ENCODE measurements around the gene HBA2.

Gene HBA2

GRCh38 chr16:180101-180675, 7.5 kb downstream of the HBA2 start, which contains the start of gene HBQ1:
Gene HBQ1, plus strand, starts transcription at chr16:180459. Its CDS starts 28 bp downstream, at chr16:180487.
- no peak within 1 kb of the TSS for H3K27ac Mint-ChIP-seq (ENCODE audit: low read depth)
- DNase-seq (ENCODE audit: low spot score in 2 of 2) (no peak), ATAC-seq (replicated peaks; ENCODE audit: extremely low read depth, poor library complexity, severe bottlenecking) (no peak)
- peak within 1 kb of the TSS; percentile 48 for H3K4me3 Mint-ChIP-seq
- peaks cover 4% of the 10 kb centered on the region for H3K36me3 Mint-ChIP-seq (ENCODE audit: insufficient read depth)
- H3K9me3 Mint-ChIP-seq = no peaks in the 10 kb centered on the region
- H3K4me1 Mint-ChIP-seq = no peaks in the 10 kb centered on the region
- H3K27me3 Mint-ChIP-seq = peaks cover 22% of the 10 kb centered on the region

GRCh38 chr16:180681-181564, 8.2 kb downstream of the HBA2 start:
- peak; percentile 82 for ATAC-seq (replicated peaks; ENCODE audit: extremely low read depth, poor library complexity, severe bottlenecking)
- Mint-ChIP-seq H3K9me3 (no peaks in the 10 kb centered on the region), H3K36me3 (ENCODE audit: insufficient read depth) (peaks cover 7% of the 10 kb centered on the region), H3K4me1 (no peaks in the 10 kb centered on the region), H3K27ac (ENCODE audit: low read depth) (no peak overlapping the region), H3K4me3 (peak overlapping the region; percentile 41), H3K27me3 (peaks cover 16% of the 10 kb centered on the region)
- peak in 1 of 2 donors; percentile 23 for DNase-seq (ENCODE audit: low spot score in 2 of 2)

- no peaks in the 10 kb centered on the region for H3K4me1 Mint-ChIP-seq
- H3K27me3 Mint-ChIP-seq = peaks cover 16% of the 10 kb centered on the region
- peaks cover 7% of the 10 kb centered on the region for H3K36me3 Mint-ChIP-seq (ENCODE audit: insufficient read depth)
- no peak overlapping the region for H3K4me3 Mint-ChIP-seq
- ATAC-seq (replicated peaks; ENCODE audit: extremely low read depth, poor library complexity, severe bottlenecking) (no peak), DNase-seq (ENCODE audit: low spot score in 2 of 2) (peak; percentile 76 to 88)
- no peaks in the 10 kb centered on the region for H3K9me3 Mint-ChIP-seq
- H3K27ac Mint-ChIP-seq (ENCODE audit: low read depth) = no peak overlapping the region
These were observed 8.9 kb downstream of the HBA2 start for GRCh38 chr16:181565-182021.

DNA sequence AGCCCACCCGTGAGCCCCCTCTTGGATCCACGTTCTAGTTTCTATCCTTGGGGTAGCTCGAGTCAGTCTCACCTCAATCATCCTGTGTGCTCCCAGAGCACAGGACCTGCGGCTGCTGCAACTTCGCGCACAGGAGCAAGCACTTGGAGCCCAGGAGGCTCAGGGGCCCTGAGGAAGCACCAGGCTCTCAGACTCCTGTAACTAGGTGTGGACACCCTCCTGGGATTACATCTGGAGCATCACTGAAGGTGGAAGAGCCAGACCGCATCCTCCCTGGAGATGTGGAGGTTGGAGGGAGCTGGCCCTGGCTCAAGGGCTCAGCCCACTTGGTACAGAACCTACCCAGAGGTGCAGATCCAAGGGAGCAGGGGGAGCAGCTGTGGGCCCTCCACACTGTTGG, 10.3 kb downstream of the HBA2 start:
- ATAC-seq (replicated peaks; ENCODE audit: extremely low read depth, poor library complexity, severe bottlenecking) (no peak), DNase-seq (ENCODE audit: low spot score in 2 of 2) (no peak)
- H3K36me3 Mint-ChIP-seq (ENCODE audit: insufficient read depth) = peaks cover 12% of the 10 kb centered on the region
- no peak overlapping the region for H3K27ac Mint-ChIP-seq (ENCODE audit: low read depth)
- no peaks in the 10 kb centered on the region for H3K9me3 Mint-ChIP-seq
- H3K4me3 Mint-ChIP-seq = no peak overlapping the region
- no peaks in the 10 kb centered on the region for H3K4me1 Mint-ChIP-seq
- peaks cover 7% of the 10 kb centered on the region for H3K27me3 Mint-ChIP-seq

GRCh38 chr16:185213-185612, 12.5 kb downstream of the HBA2 start:
- Mint-ChIP-seq H3K9me3 (no peaks in the 10 kb centered on the region), H3K4me3 (no peak overlapping the region), H3K4me1 (no peaks in the 10 kb centered on the region), H3K36me3 (ENCODE audit: insufficient read depth) (peaks cover 30% of the 10 kb centered on the region), H3K27ac (ENCODE audit: low read depth) (no peak overlapping the region), H3K27me3 (no peaks in the 10 kb centered on the region)
- DNase-seq (ENCODE audit: low spot score in 2 of 2) (no peak), ATAC-seq (replicated peaks; ENCODE audit: extremely low read depth, poor library complexity, severe bottlenecking) (no peak)

DNA sequence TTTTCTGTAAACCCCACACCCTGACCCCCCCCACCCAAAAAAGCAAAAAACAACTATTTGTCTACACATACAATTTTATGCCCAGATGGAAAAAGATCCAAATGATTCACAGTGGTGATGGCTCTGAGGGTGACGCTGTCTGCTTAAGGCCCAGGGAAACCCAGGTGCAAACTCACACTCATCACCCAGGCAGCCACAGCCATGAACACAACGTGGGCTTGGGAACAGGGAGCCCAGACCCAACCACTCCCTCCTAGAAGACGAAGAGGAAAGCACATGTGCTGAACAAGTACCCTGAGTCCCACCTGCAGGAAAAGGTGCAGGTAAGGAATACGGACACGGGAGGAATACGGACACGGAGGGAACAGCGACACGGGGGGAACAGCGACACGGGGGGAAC, 13.0 kb downstream of the HBA2 start:
- peaks cover 35% of the 10 kb centered on the region for H3K36me3 Mint-ChIP-seq (ENCODE audit: insufficient read depth)
- no peaks in the 10 kb centered on the region for H3K27me3 Mint-ChIP-seq
- ATAC-seq (replicated peaks; ENCODE audit: extremely low read depth, poor library complexity, severe bottlenecking) = no peak
- no peak overlapping the region for H3K4me3 Mint-ChIP-seq
- H3K9me3 Mint-ChIP-seq = no peaks in the 10 kb centered on the region
- DNase-seq (ENCODE audit: low spot score in 2 of 2) = no peak
- H3K27ac Mint-ChIP-seq (ENCODE audit: low read depth) = no peak overlapping the region
- H3K4me1 Mint-ChIP-seq = no peaks in the 10 kb centered on the region

- Mint-ChIP-seq H3K4me1 (no peaks in the 10 kb centered on the region), H3K27ac (ENCODE audit: low read depth) (no peak overlapping the region), H3K27me3 (no peaks in the 10 kb centered on the region), H3K36me3 (ENCODE audit: insufficient read depth) (peaks cover 43% of the 10 kb centered on the region), H3K4me3 (no peak overlapping the region), H3K9me3 (no peaks in the 10 kb centered on the region)
- no peak for DNase-seq (ENCODE audit: low spot score in 2 of 2)
- ATAC-seq (replicated peaks; ENCODE audit: extremely low read depth, poor library complexity, severe bottlenecking) = no peak
These were observed 14.7 kb downstream of the HBA2 start for GRCh38 chr16:187330-187729.

DNA sequence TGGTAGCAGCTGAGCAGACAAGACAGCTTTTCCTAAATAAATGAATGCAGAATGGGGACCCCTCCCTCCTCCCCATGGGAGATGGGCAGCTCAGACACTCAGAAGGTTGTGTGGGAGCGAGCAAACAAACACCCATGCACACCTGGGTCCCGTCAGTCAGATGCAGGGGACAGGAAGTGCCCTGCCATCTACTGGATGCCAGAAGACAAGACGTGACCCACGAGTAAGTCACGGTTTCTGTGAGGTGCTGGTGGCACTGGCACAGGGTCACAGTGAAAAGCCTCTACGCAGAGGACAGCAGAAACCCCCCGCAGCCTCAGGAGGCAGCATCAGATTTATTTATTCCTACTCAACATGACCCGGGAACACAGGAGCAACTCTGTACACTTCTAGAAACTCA, 16.0 kb downstream of the HBA2 start:
- ATAC-seq (replicated peaks; ENCODE audit: extremely low read depth, poor library complexity, severe bottlenecking) = peak; percentile 56
- H3K27ac Mint-ChIP-seq (ENCODE audit: low read depth) = no peak overlapping the region
- no peaks in the 10 kb centered on the region for H3K4me1 Mint-ChIP-seq
- no peak for DNase-seq (ENCODE audit: low spot score in 2 of 2)
- H3K27me3 Mint-ChIP-seq = no peaks in the 10 kb centered on the region
- no peak overlapping the region for H3K4me3 Mint-ChIP-seq
- no peaks in the 10 kb centered on the region for H3K9me3 Mint-ChIP-seq
- peaks cover 56% of the 10 kb centered on the region for H3K36me3 Mint-ChIP-seq (ENCODE audit: insufficient read depth)

GRCh38 chr16:189604-190186, 17.0 kb downstream of the HBA2 start:
- Mint-ChIP-seq H3K27me3 (no peaks in the 10 kb centered on the region), H3K9me3 (no peaks in the 10 kb centered on the region), H3K4me1 (no peaks in the 10 kb centered on the region), H3K4me3 (no peak overlapping the region), H3K36me3 (ENCODE audit: insufficient read depth) (peaks cover 57% of the 10 kb centered on the region), H3K27ac (ENCODE audit: low read depth) (no peak overlapping the region)
- no peak for DNase-seq (ENCODE audit: low spot score in 2 of 2)
- no peak for ATAC-seq (replicated peaks; ENCODE audit: extremely low read depth, poor library complexity, severe bottlenecking)

DNA sequence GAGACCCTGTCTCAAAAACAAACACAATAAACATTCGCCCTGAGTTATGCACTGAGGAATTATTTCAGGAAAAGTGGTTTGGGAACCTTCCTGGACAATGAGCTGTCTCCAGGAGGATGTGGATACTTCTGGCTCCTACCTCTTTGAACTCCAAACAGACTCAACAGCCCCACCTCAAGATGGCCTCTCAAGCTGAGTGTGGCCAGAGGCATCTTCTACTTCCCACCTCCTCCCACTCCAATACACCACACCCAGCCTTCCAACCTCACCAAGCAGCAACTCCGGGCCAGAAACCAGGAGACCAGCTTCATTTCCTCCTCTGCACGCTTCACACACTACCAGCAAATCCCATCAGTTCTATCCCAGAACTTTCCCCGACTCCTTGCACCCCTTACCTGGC, 19.2 kb downstream of the HBA2 start:
- DNase-seq (ENCODE audit: low spot score in 2 of 2) (no peak), ATAC-seq (replicated peaks; ENCODE audit: extremely low read depth, poor library complexity, severe bottlenecking) (no peak)
- H3K4me3 Mint-ChIP-seq = no peak overlapping the region
- H3K9me3 Mint-ChIP-seq = no peaks in the 10 kb centered on the region
- peaks cover 71% of the 10 kb centered on the region for H3K36me3 Mint-ChIP-seq (ENCODE audit: insufficient read depth)
- no peak overlapping the region for H3K27ac Mint-ChIP-seq (ENCODE audit: low read depth)
- no peaks in the 10 kb centered on the region for H3K27me3 Mint-ChIP-seq
- H3K4me1 Mint-ChIP-seq = no peaks in the 10 kb centered on the region

DNA sequence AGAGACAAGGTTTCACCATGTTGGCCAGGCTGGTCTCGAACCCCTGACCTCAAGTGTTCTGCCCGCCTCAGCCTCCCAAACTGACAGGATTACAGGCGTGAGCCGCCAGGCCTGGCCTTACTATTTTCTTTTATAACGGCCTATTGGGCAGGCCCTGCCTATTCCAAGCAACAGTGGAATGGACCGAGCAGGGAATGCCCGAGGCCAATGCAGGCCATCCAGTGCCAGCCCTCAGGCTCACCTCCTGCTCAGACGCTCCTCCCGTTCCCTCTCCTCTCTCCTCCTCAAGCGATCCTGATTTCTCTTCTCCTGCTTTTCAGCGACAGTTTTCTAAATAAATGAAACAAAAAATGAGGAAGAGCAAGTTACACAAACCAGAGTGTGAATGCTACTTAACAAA, 20.0 kb downstream of the HBA2 start:
- DNase-seq (ENCODE audit: low spot score in 2 of 2) (no peak), ATAC-seq (replicated peaks; ENCODE audit: extremely low read depth, poor library complexity, severe bottlenecking) (no peak)
- Mint-ChIP-seq H3K27me3 (no peaks in the 10 kb centered on the region), H3K36me3 (ENCODE audit: insufficient read depth) (peaks cover 73% of the 10 kb centered on the region), H3K4me1 (no peaks in the 10 kb centered on the region), H3K9me3 (no peaks in the 10 kb centered on the region), H3K4me3 (no peak overlapping the region), H3K27ac (ENCODE audit: low read depth) (no peak overlapping the region)

DNA sequence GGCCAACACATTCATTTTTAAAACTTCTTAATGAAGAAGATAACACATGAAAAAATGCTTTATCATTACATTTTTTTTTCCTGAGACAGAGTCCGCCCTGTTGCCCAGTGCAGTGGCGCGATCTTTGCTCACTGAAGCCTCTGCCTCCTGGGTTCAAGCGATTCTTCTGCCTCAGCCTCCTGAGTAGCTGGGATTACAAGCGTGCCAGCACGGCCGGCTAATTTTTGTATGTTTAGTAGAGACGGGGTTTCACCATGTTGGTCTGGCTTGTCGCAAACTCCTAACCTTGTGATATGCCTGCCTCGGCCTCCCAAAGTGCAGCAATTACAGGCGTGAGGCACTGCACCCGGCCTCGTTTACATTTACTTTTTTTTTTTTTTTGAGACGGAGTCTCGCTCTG, 20.8 kb downstream of the HBA2 start:
- no peaks in the 10 kb centered on the region for H3K27me3 Mint-ChIP-seq
- no peak overlapping the region for H3K4me3 Mint-ChIP-seq
- ATAC-seq (replicated peaks; ENCODE audit: extremely low read depth, poor library complexity, severe bottlenecking) (no peak), DNase-seq (ENCODE audit: low spot score in 2 of 2) (no peak)
- H3K36me3 Mint-ChIP-seq (ENCODE audit: insufficient read depth) = peaks cover 76% of the 10 kb centered on the region
- no peak overlapping the region for H3K27ac Mint-ChIP-seq (ENCODE audit: low read depth)
- H3K4me1 Mint-ChIP-seq = no peaks in the 10 kb centered on the region
- H3K9me3 Mint-ChIP-seq = no peaks in the 10 kb centered on the region

DNA sequence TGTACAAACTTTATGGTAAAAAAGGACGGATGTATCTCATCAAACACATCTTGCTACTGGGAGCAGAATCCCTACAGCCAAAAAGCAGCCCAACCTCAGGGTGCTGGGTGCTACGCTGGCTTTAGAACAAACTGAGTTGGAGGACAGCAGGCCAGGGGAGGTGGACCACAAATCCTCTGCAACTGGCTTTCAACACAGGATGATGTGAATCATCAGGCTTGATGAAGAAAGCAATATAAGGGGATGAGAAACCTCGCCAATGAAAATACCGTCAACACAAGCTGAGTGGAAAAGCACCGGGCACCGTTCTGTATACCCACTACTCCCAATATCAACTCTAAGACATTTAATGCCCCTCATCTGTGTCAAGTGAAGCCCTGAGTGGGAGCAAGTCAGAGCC, 21.8 kb downstream of the HBA2 start:
- H3K4me3 Mint-ChIP-seq = no peak overlapping the region
- H3K4me1 Mint-ChIP-seq = no peaks in the 10 kb centered on the region
- H3K9me3 Mint-ChIP-seq = no peaks in the 10 kb centered on the region
- no peak for ATAC-seq (replicated peaks; ENCODE audit: extremely low read depth, poor library complexity, severe bottlenecking)
- H3K27me3 Mint-ChIP-seq = no peaks in the 10 kb centered on the region
- no peak for DNase-seq (ENCODE audit: low spot score in 2 of 2)
- H3K27ac Mint-ChIP-seq (ENCODE audit: low read depth) = no peak overlapping the region
- H3K36me3 Mint-ChIP-seq (ENCODE audit: insufficient read depth) = peaks cover 76% of the 10 kb centered on the region
